Aorta (tissue), 5 donors: ENCODE data around the gene ATXN7L2. TPM values are rescaled to one million over a fixed set of nuclear protein-coding genes. Genes with fewer than 3 reads are reported as not detected.

ENCODE experiments used
- ATAC-seq: fragments of 200-7000 bp; cut with Tn5 transposase; one replicate; pipeline ENCODE4 v1.9.1; 2022; ENCODE audit warnings: moderate library complexity; ENCODE audit not compliant: low FRiP score
- DNase-seq, 2 donors: peaks; one replicate each; pipeline ENCODE4 v3.0.0-alpha.2; 2020
- H3K27ac ChIP-seq, 2 donors: one replicate each; pipeline ENCODE4 v1.5.1; 2013; ENCODE audit warnings: low read length in 2 of 2, mild to moderate bottlenecking in 2 of 2, moderate library complexity in 2 of 2, control low read depth in 1 of 2, inconsistent platforms in 1 of 2, low read depth in 1 of 2
- H3K27me3 ChIP-seq, 2 donors: one replicate each; pipeline ENCODE4 v1.6.1; 2013; ENCODE audit warnings: control low read depth in 1 of 2, low read length in 1 of 2, mild to moderate bottlenecking in 1 of 2, moderate library complexity in 1 of 2; ENCODE audit not compliant: insufficient read depth in 2 of 2, control insufficient read depth in 1 of 2
- H3K36me3 ChIP-seq, 2 donors: one replicate each; pipeline ENCODE4 v1.6.1; 2013; ENCODE audit warnings: control low read depth in 1 of 2, low read length in 1 of 2, mild to moderate bottlenecking in 1 of 2; ENCODE audit not compliant: insufficient read depth in 2 of 2, control insufficient read depth in 1 of 2
- H3K4me1 ChIP-seq, 2 donors: one replicate each; pipeline ENCODE4 v1.6.1; 2013; ENCODE audit warnings: low read length in 2 of 2, control low read depth in 1 of 2, mild to moderate bottlenecking in 1 of 2, moderate library complexity in 1 of 2; ENCODE audit not compliant: insufficient read depth in 2 of 2, control insufficient read depth in 1 of 2
- H3K4me3 ChIP-seq, 2 donors: one replicate each; pipeline ENCODE4 v1.5.1; 2013; ENCODE audit warnings: low read length in 2 of 2, control low read depth in 1 of 2, mild to moderate bottlenecking in 1 of 2
- H3K9me3 ChIP-seq: one replicate; pipeline ENCODE4 v1.6.1; 2013; ENCODE audit warnings: mild to moderate bottlenecking, low read length; ENCODE audit not compliant: control insufficient read depth
- WGBS, 2 donors: extraction: QIAGEN DNeasy Blood & Tissue Kit; methylation state at CpG; one replicate each; pipeline ENCODE4 v1.1.7; 2013; 5-methylcytosine and 5-hydroxymethylcytosine counted together
- intact Hi-C, 2 donors: fragments of 100-400 bp; cut with DNase I; formaldehyde crosslinking; loops; one replicate each; pipeline versions ENCODE4 v1.14.2 to v1.15.0; 2022
- polyA plus RNA-seq, 2 donors: library from polyadenylated mRNA; stranded (reverse); fragments of 200-250 nt; gene quantifications; one replicate each; pipeline ENCODE4 v1.2.3, GENCODE V29; 2013
- total RNA-seq, 2 donors: library from RNA; stranded (reverse); fragmentation: NEBNext Ultra II Directional; extraction: Animal tissue kit (Norgen Biotek cat#: 25700); gene quantifications; one replicate each; pipeline ENCODE4 v1.2.1, GENCODE V29; 2021
- donor health status: healthy with polysubstance abuse.
- donor health status: Bipolar disorder and iron deficiency.
- donor health status: DM: no; HTN: no; CAD: no.
- donor health status: DM: no; HTN: no; CAD: no.
- donor health status: DM: yes; HTN: yes; CAD: no.

The ATXN7L2 gene
- total and polyA plus RNA-seq, 4 donors = 0.63 to 12.5 (median 4.0) TPM

DNA sequence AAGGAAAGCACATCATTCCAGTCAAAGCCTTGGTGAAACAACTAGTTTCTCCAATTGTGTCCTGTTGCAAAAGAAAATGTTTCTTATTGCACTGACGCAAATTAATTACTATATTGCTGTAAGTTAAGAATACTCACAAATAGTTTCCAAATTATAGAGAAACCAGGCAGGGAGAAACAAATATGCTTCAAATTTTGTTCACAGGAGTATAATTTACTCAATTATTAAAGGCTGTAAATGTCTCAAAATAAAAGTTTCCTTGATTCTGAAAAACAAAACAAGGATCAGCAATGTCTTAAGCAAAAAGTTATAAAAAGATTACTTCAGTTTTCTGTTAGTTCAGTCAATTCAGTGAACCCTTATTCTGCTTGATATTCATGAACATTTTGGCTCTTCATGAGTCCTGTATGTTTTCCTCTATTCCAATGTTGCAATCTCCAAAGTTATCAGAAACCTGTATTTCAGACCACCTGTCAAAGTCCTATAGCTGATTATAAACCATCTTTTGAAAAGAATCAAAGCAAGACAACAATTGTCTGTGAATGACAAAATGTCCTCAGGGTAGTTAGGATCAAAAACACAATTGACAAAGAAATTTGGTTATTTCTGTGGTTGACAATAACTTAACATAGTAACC lies 29.1 kb upstream of the ATXN7L2 start:
- intact Hi-C loops = no loop called here

DNA sequence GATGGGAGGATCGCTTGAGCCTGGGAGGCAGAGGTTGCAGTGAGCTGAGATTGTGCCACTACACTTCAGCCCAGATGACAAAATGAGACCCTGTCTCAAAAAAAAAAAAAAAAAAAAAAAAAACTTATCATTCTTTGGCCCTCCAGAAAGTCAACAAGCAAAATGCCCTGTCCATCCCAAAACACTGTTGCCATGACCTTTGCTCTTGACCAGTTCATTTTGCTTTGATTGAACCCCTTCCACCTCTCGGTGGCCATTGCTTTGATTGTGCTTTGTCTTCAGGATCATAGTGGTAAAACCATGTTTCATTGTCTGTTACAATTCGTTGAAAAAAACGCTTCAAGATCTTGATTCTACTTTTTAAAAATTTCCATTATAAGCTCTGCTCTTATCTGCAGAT lies 25.9 kb upstream of the ATXN7L2 start:
- Histone ChIP-seq H3K27ac (no peak overlapping the region), H3K9me3 (no peaks in the 10 kb centered on the region), H3K4me1 (no peaks in the 10 kb centered on the region), H3K36me3 (no peaks in the 10 kb centered on the region), H3K27me3 (no peaks in the 10 kb centered on the region), H3K4me3 (no peak overlapping the region)
- DNase-seq (no peak), ATAC-seq (no peak)
- intact Hi-C loops = no loop called here
- WGBS, 2 donors = 70 to 74% methylated on average over 4 of the region's 4 CpGs

More for the DNA sequence above, 29.1 kb upstream of the ATXN7L2 start:
- ATAC-seq (no peak), DNase-seq (no peak)
- no peaks in the 10 kb centered on the region for H3K4me1 ChIP-seq
- H3K4me3 ChIP-seq = no peak overlapping the region
- 93 to 95% methylated on average over 1 of the region's 1 CpG for WGBS, 2 donors
- H3K9me3 ChIP-seq = no peaks in the 10 kb centered on the region
- no peaks in the 10 kb centered on the region for H3K36me3 ChIP-seq
- no peaks in the 10 kb centered on the region for H3K27me3 ChIP-seq
- H3K27ac ChIP-seq = no peak overlapping the region

DNA sequence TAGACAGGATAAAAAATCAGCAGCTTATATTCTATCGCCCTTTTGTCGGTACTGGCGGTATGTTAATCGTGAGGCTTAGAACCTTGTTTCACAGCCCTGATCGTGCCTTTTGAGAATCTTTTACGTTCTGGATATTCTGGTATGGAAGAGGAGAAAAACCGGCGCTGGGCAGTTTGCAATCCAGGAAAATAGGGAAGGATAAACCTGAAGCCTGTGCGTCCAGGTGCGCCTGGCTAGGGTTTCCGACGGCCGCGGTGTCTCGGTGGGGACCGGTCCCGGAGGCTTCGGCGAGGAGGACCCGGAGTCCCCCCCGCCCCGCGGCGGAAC lies 17.6 kb upstream of the ATXN7L2 start:
- peak overlapping the region in 1 of 2 donors; percentile 62 for H3K27ac ChIP-seq
- H3K27me3 ChIP-seq = no peaks in the 10 kb centered on the region
- H3K4me1 ChIP-seq = no peaks in the 10 kb centered on the region
- 1 to 2% methylated on average over 23 to 24 of the region's 24 CpGs for WGBS, 2 donors
- DNase-seq (no peak), ATAC-seq (no peak)
- intact Hi-C loops = no loop called here
- H3K9me3 ChIP-seq = no peaks in the 10 kb centered on the region
- H3K4me3 ChIP-seq = peak overlapping the region; percentile 51 to 74
- H3K36me3 ChIP-seq = no peaks in the 10 kb centered on the region

DNA sequence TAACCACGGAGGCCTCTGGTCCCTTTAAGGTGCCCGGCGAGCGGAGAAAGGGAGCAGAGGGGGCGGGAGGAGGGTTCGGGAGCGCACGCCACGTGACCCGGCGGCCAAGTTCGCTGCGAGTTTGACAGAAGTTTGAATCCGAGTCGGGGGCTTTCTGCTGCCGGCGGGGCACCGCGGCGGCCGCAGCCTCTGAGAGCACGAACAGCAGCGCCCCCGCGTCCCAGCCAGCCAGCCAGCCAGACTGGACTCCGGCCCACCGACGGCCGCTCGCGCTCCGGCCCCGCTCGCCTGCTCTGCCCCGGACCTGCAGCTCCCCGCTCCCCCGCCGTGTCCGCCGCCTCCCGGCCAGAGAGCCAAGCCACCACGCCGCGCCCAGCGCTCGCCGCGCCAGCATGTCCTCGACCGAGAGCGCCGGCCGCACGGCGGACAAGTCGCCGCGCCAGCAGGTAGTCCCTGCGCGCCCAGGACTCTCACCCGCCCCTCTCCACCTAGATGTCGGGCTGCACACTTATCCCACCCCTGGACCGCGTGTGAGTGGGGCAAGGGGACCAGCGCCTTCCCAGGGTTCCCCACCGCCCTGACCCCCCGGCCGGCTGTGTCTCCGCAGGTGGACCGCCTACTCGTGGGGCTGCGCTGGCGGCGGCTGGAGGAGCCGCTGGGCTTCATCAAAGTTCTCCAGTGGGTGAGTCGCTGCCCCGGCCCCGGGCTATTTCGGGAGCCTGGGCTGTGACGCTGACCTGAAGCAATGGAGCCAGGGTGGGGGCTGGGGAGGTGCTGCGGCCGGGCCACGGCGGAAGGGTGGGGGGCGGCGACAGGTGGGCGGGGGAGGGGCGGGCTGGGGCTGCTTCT lies 17.0 kb upstream of the ATXN7L2 start, which contains the start of gene SYPL2:
Gene SYPL2, plus strand, starts transcription at position 95 of the 849 bp plus-strand sequence. Its CDS starts 298 bp downstream, at position 393.
- H3K27ac ChIP-seq = peak within 1 kb of the TSS in 1 of 2 donors; percentile 62

DNA sequence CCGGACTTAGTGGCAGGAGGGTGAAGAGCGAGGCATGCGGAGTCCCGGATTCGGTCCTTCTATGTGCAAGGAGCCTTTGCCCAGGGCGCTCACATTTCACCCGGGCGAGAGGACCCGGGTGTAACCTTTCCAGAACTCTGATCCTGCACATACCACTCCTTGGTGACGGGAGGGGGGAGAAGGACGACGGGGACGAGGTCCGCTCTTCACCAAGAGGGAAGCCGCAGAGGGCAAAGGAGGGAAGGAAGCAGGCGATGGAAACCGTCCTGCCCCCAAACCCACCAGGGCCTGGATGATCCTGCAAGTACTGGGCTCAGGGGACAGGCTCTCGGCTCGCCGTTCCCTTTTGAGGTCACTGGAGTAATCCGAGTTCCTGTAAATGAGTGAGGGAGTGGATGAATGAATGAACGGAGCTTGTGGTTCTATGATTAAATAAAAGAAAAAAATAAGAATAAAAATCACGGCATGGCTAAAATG lies 16.4 kb upstream of the ATXN7L2 start:
- WGBS, 2 donors = 9 to 20% methylated on average over 22 to 23 of the region's 23 CpGs
- intact Hi-C loops = no loop called here
- H3K27me3 ChIP-seq = no peaks in the 10 kb centered on the region
- no peaks in the 10 kb centered on the region for H3K4me1 ChIP-seq
- H3K4me3 ChIP-seq = peak overlapping the region; percentile 51 to 74
- peak overlapping the region in 1 of 2 donors; percentile 37 for H3K27ac ChIP-seq
- no peaks in the 10 kb centered on the region for H3K9me3 ChIP-seq
- ATAC-seq (peak; percentile 30), DNase-seq (no peak)
- H3K36me3 ChIP-seq = no peaks in the 10 kb centered on the region

More for the DNA sequence above, 17.0 kb upstream of the ATXN7L2 start, which contains the start of gene SYPL2:
- Histone ChIP-seq H3K4me3 (peak within 1 kb of the TSS; percentile 51 to 74), H3K36me3 (no peaks in the 10 kb centered on the region), H3K27me3 (no peaks in the 10 kb centered on the region), H3K9me3 (no peaks in the 10 kb centered on the region), H3K4me1 (no peaks in the 10 kb centered on the region)
- 1% methylated on average over 81 to 88 of the region's 88 CpGs for WGBS, 2 donors
- ATAC-seq (peak; percentile 87), DNase-seq (peak; percentile 71 to 90)
- intact Hi-C loops = no loop called here

DNA sequence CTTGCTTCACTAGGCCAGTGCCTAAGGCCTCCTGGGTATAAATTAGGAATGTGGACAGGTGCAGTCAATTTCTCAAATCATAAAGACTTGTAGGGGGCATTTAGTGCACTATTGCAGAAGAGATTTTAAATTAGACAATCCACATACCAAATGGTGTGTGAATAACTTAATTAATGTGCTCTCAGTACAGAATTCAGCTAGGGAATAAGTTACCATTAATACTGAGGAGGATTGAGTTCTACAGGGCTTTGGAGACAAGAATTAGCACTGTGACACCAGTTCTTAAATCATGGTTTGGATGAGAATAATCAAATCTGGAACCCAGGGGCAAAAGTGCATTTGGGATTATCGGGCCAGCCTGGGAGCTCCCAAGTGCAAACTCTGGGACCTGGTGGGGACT lies 15.6 kb upstream of the ATXN7L2 start:
- no peaks in the 10 kb centered on the region for H3K4me1 ChIP-seq
- intact Hi-C loops = no loop called here
- H3K27me3 ChIP-seq = no peaks in the 10 kb centered on the region
- no peaks in the 10 kb centered on the region for H3K9me3 ChIP-seq
- H3K4me3 ChIP-seq = no peak overlapping the region
- no peak for DNase-seq
- 92 to 93% methylated on average over 1 of the region's 1 CpG for WGBS, 2 donors
- ATAC-seq = no peak
- H3K27ac ChIP-seq = no peak overlapping the region
- H3K36me3 ChIP-seq = no peaks in the 10 kb centered on the region

DNA sequence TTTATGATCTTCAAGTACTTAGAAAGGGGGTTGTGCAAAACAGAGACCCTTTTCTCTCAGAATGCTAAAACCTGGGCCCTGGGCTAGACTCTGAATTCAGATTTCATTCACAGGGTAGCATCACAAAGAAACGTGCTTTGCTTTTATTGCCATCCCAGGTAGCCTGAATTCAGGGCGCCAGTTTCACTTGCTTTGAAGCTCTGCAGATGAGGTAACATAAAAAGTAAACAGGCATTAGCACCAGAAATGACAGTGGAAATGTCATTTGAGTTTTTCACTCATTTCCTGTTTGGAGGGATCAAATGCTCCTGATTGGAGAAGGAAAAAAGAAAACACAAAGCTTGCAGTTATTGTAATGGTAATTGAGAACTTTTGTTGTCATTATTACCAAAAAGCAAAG lies 14.8 kb upstream of the ATXN7L2 start:
- 52 to 56% methylated on average over 2 of the region's 2 CpGs for WGBS, 2 donors

DNA sequence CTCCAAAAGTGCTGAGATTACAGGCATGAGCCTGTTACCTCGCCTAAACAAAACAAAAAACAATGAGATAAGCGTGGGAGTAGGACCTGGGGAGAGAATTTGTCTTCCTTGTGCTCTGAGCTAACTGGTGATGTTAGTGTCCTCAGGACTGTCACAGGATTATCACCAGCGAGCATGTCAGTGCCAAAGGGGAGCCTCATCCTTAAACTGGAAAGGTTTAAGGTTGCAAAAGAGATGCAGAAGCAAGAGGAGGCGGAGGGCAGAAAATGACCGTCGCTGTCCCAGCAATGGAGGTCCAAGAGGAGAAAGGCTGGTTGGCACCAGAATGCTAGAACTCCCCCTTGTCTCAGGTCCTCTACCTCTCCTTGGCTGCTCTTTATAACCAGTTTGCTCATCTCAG lies 13.5 kb upstream of the ATXN7L2 start:
- Histone ChIP-seq H3K9me3 (no peaks in the 10 kb centered on the region), H3K27me3 (no peaks in the 10 kb centered on the region), H3K4me3 (no peak overlapping the region), H3K27ac (no peak overlapping the region), H3K36me3 (no peaks in the 10 kb centered on the region), H3K4me1 (no peaks in the 10 kb centered on the region)
- WGBS, 2 donors = 77% methylated on average over 6 of the region's 6 CpGs
- ATAC-seq (no peak), DNase-seq (no peak)
- intact Hi-C loops = no loop called here

More for the DNA sequence above, 14.8 kb upstream of the ATXN7L2 start:
- no peaks in the 10 kb centered on the region for H3K27me3 ChIP-seq
- H3K36me3 ChIP-seq = no peaks in the 10 kb centered on the region
- intact Hi-C loops = no loop called here
- no peak for DNase-seq
- no peak overlapping the region for H3K27ac ChIP-seq
- H3K4me3 ChIP-seq = no peak overlapping the region
- H3K4me1 ChIP-seq = no peaks in the 10 kb centered on the region
- no peak for ATAC-seq
- H3K9me3 ChIP-seq = no peaks in the 10 kb centered on the region
